Spleen (tissue), 7 donors: ENCODE data around the gene MICAL2.

ENCODE experiments used
- CTCF ChIP-seq, 11 experiments: fragments of 200-600 bp in 7 of 11; fragments of 450-650 bp in 4 of 11; sonication (generic) in 4 of 11; IDR thresholded peaks in 8 of 11; conservative IDR thresholded peaks in 3 of 11; 1 replicate in 7 of 11; 2 replicates in 4 of 11; pipeline versions ENCODE4 v1.4.0 to v1.8.0; 2016 to 2021; ENCODE audit warnings: antibody characterized with exemption in 11 of 11, inconsistent platforms in 4 of 11, mild to moderate bottlenecking in 1 of 11
- POLR2AphosphoS5 ChIP-seq, 3 donors: sonication (generic); formaldehyde crosslinking; IDR thresholded peaks; one replicate each; pipeline ENCODE4 v1.5.1; 2017; ENCODE audit warnings: antibody characterized with exemption in 3 of 3
- donor health status: DM: no; HTN: no; CAD: no; lungs with moderate emphysema.
- donor health status: DM: no; HTN: no; CAD: no.
- donor health status: DM: no; HTN: no; CAD: no.

GRCh38 chr11:12275818-12276217 is 165.4 kb downstream of the MICAL2 start:
- TF ChIP-seq CTCF (IDR thresholded peaks at IDR 0.05 in 8 of 11, conservative IDR thresholded peaks at IDR 0.05 in 3 of 11) (no peak), POLR2AphosphoS5 (IDR thresholded peaks at IDR 0.05) (no peak)
